ENCODE data around the gene PPM1H. TPM values are rescaled to one million over a fixed set of nuclear protein-coding genes. Genes with fewer than 3 reads are reported as not detected.

PPM1H gene
- polyA plus RNA-seq, 1 of the 3 experiments (the other 2 are of a cell fraction), result 0.13 TPM

DNA sequence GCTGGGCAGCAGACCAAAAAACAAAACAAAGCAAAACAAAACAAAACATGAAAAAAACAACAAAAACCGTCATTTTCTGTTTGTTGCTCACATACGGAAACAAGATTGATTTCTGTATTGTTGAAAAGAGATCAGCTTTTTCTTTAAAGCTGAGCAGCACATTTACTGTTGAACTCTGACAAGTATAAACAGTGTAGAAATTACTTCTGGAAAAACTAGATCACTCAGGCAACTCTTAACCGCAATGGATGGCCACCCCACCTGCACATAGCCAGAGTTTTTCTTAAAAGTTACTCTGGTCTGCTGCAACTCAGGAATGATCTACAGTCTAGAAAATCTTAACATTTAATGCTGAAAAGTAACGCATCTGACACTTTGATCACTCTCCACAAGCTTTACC lies 80.9 kb downstream of the PPM1H start:
- 64% methylated on average over 4 of the region's 4 CpGs for WGBS (ENCODE audit: low lambda C conversion rate)
- H3K4me3 ChIP-seq (ENCODE audit: low read depth in 2 of 2, low read length in 1 of 2), result no peak overlapping the region
- H3K9me3 ChIP-seq, result no peaks in the 10 kb centered on the region
- no peak for DNase-seq
- H3K9ac ChIP-seq, result no peak overlapping the region
- H3K9me2 ChIP-seq, result no peaks in the 10 kb centered on the region
- H3K79me2 ChIP-seq (ENCODE audit: insufficient read depth), result no peaks in the 10 kb centered on the region
- TF ChIP-seq, protein P1, sequence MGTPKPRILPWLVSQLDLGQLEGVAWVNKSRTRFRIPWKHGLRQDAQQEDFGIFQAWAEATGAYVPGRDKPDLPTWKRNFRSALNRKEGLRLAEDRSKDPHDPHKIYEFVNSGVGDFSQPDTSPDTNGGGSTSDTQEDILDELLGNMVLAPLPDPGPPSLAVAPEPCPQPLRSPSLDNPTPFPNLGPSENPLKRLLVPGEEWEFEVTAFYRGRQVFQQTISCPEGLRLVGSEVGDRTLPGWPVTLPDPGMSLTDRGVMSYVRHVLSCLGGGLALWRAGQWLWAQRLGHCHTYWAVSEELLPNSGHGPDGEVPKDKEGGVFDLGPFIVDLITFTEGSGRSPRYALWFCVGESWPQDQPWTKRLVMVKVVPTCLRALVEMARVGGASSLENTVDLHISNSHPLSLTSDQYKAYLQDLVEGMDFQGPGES (IDR thresholded peaks at IDR 0.05; ENCODE audit: low read depth, low read length), result no peak
- TF ChIP-seq CHD2 (IDR thresholded peaks at IDR 0.05; ENCODE audit: low read length, partially characterized antibody) (no peak), SMC3 (IDR thresholded peaks at IDR 0.05; ENCODE audit: low read depth, low read length) (no peak), MEF2A (IDR thresholded peaks at IDR 0.05; ENCODE audit: borderline replicate concordance, low read depth) (no peak), RAD21 (IDR thresholded peaks at IDR 0.05; ENCODE audit: low read length) (no peak), POLR2AphosphoS5 (IDR thresholded peaks at IDR 0.05; ENCODE audit: low read depth, low read length) (no peak), MXI1 (IDR thresholded peaks at IDR 0.05; ENCODE audit: low read depth, low read length) (no peak), YY1 (IDR thresholded peaks at IDR 0.05; ENCODE audit: low read depth) (no peak), TAF1 (IDR thresholded peaks at IDR 0.05; ENCODE audit: borderline replicate concordance, low read depth, low read length) (no peak), ELF1 (IDR thresholded peaks at IDR 0.05) (no peak), FOSL2 (IDR thresholded peaks at IDR 0.05; ENCODE audit: borderline replicate concordance, low read depth) (no peak), GABPA (IDR thresholded peaks at IDR 0.05; ENCODE audit: low read depth) (no peak), TCF12 (IDR thresholded peaks at IDR 0.05) (no peak), FOXM1 (IDR thresholded peaks at IDR 0.05; ENCODE audit: low read depth) (no peak), TEAD4 (IDR thresholded peaks at IDR 0.05; ENCODE audit: borderline replicate concordance, insufficient read depth) (no peak), FOXJ3 (CRISPR knock-in tag; IDR thresholded peaks at IDR 0.05) (no peak)
- TF ChIP-seq, protein P2, sequence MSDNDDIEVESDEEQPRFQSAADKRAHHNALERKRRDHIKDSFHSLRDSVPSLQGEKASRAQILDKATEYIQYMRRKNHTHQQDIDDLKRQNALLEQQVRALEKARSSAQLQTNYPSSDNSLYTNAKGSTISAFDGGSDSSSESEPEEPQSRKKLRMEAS (IDR thresholded peaks at IDR 0.05; ENCODE audit: low read depth), result no peak
- TF ChIP-seq, protein P3, sequence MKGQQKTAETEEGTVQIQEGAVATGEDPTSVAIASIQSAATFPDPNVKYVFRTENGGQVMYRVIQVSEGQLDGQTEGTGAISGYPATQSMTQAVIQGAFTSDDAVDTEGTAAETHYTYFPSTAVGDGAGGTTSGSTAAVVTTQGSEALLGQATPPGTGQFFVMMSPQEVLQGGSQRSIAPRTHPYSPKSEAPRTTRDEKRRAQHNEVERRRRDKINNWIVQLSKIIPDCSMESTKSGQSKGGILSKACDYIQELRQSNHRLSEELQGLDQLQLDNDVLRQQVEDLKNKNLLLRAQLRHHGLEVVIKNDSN (IDR thresholded peaks at IDR 0.05; ENCODE audit: borderline replicate concordance, low read depth), result no peak
- TF ChIP-seq, protein P4, sequence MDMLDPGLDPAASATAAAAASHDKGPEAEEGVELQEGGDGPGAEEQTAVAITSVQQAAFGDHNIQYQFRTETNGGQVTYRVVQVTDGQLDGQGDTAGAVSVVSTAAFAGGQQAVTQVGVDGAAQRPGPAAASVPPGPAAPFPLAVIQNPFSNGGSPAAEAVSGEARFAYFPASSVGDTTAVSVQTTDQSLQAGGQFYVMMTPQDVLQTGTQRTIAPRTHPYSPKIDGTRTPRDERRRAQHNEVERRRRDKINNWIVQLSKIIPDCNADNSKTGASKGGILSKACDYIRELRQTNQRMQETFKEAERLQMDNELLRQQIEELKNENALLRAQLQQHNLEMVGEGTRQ (IDR thresholded peaks at IDR 0.05; ENCODE audit: borderline replicate concordance, low read depth, low read length), result no peak
- no peaks in the 10 kb centered on the region for H3K36me3 ChIP-seq (replicated peaks in 1 of 2; ENCODE audit: control insufficient read depth in 1 of 2, insufficient read depth in 2 of 2, low read length in 1 of 2)
- H3F3A ChIP-seq (replicated peaks; ENCODE audit: insufficient read depth), result no peaks in the 10 kb centered on the region
- no peaks in the 10 kb centered on the region for H3K4me1 ChIP-seq (ENCODE audit: control insufficient read depth in 1 of 2, insufficient read depth in 2 of 2, low read depth in 1 of 2, low read length in 1 of 2)
- ChIA-PET CTCF (interaction anchor here (1.0 kb wide), 1 partner anchor 19 kb away, joined by 3 read pairs; no protein-coding TSS in a partner anchor), POLR2A (no interaction called here)
- H4K20me1 ChIP-seq (ENCODE audit: insufficient read depth), result no peaks in the 10 kb centered on the region
- H3K4me2 ChIP-seq, result no peak overlapping the region
- no peaks in the 10 kb centered on the region for H3K27me3 ChIP-seq (ENCODE audit: insufficient read depth)
- no peak overlapping the region for H3K27ac ChIP-seq (ENCODE audit: low read depth in 2 of 2, low read length in 1 of 2)
- no peak overlapping the region for H2AFZ ChIP-seq (ENCODE audit: low read depth)
